ENCODE measurements around the gene LFNG.

LFNG gene

DNA sequence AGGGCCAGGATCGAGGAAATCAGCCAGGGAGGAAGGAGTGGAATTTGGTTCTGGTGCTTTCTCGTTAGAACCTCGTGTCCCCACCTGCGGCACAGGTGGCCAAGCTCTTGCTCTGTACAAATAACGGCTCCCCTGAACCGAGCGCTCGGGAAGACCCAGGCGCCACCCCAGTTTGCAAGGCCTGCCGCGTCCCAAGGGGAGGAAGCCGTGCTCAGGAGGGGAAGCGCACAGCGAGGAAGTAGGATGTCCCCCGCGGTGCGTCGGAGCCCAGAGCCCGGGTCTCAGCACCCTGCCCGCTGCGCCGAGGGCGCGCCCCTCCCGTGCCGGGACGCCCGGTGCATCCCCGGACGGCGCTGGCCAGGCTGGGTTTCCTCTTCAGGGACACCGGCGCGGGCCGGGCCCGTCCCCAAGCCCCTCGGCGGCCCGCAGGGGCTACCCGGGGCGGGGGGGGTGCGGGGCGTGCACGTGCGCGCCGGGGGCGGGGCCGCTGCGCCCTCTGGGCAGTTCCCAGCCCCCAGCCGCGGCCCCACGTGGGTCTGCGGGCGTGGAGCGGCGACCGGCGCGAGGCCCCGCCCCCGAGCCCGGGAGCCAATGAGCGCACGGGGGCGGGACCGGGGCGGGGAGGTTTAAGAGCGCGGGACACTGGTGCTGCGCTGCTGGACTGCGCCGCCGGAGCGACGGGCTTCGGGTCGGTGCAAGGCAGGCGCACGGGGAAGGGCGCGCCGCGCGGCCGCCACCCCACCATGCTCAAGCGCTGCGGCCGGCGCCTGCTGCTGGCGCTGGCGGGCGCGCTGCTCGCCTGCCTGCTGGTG is at the start of gene LFNG:
Gene LFNG (plus strand): TSS at position 656 of the 812 bp plus-strand sequence. CDS start 88 bp downstream, at position 744.
- Mint-ChIP-seq H3K9me3 (no peaks in the 10 kb centered on the region), H3K27ac (peak within 1 kb of the TSS; percentile 86), H3K36me3 (peaks cover 10% of the 10 kb centered on the region), H3K4me3 (peak within 1 kb of the TSS; percentile 100), H3K27me3 (no peaks in the 10 kb centered on the region), H3K4me1 (peaks cover 50% of the 10 kb centered on the region)
- ATAC-seq: peak; percentile 89

DNA sequence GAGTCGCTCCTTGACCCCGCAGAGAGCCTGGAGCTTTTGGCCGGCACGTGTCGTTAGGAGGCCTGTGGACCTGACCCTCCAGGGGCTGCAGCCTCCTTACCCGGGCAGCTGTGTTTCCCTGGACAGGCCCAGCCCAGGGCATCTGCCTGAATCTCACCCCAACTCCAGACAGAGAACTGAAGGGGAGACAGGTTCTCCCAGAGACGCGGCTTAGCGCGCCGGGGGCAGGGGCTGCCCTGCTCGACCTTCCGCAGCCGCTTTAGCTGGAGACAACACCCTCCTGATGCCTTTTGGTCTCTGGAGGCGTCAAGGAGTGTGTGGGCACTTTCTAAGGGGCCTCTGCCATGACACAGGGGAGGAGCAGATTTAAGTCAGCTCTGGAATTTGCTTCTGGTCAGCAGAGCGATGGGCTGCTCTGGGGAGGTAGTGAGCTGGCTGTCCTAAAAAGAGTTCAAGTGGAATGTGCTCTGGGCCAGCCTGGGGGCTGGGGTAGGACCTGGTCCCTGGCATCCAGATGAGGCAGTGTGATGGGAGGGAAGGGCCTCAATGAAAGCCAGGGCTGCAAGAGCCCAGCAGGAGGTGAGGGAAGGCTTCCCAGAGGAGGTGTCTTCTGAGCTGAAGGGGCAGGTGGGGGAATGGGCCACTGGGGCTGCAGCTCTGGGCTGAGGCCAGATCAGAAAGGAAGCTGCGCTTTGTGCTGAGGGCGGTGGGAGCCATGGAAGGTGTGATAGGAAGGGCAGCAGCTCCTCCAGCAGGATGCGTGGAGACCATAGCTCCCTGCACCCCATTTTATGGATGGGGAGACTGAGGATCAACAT is 49.2 kb upstream of the LFNG start:
- H3K4me3 Mint-ChIP-seq: no peak overlapping the region
- H3K27ac Mint-ChIP-seq: no peak overlapping the region
- ATAC-seq: no peak
- no peaks in the 10 kb centered on the region for H3K9me3 Mint-ChIP-seq
- no peaks in the 10 kb centered on the region for H3K36me3 Mint-ChIP-seq
- peaks cover 29% of the 10 kb centered on the region for H3K27me3 Mint-ChIP-seq
- H3K4me1 Mint-ChIP-seq: peaks cover 6% of the 10 kb centered on the region

GRCh38 chr7:2471022-2471329 is 48.6 kb upstream of the LFNG start:
- ATAC-seq: no peak
- Mint-ChIP-seq H3K36me3 (no peaks in the 10 kb centered on the region), H3K27ac (no peak overlapping the region), H3K4me1 (peaks cover 6% of the 10 kb centered on the region), H3K4me3 (no peak overlapping the region), H3K9me3 (no peaks in the 10 kb centered on the region), H3K27me3 (peaks cover 29% of the 10 kb centered on the region)

GRCh38 chr7:2471396-2471795 is 48.2 kb upstream of the LFNG start:
- Mint-ChIP-seq H3K9me3 (no peaks in the 10 kb centered on the region), H3K4me1 (peaks cover 6% of the 10 kb centered on the region), H3K27ac (no peak overlapping the region), H3K4me3 (no peak overlapping the region), H3K36me3 (no peaks in the 10 kb centered on the region), H3K27me3 (peaks cover 32% of the 10 kb centered on the region)
- ATAC-seq: no peak

- Mint-ChIP-seq H3K9me3 (no peaks in the 10 kb centered on the region), H3K27me3 (peaks cover 38% of the 10 kb centered on the region), H3K4me3 (no peak overlapping the region), H3K36me3 (no peaks in the 10 kb centered on the region), H3K4me1 (peaks cover 15% of the 10 kb centered on the region), H3K27ac (no peak overlapping the region)
- ATAC-seq: no peak
These were observed 46.8 kb upstream of the LFNG start for GRCh38 chr7:2472739-2473138.

GRCh38 chr7:2473496-2474180 is 45.9 kb upstream of the LFNG start:
- no peak for ATAC-seq
- peaks cover 36% of the 10 kb centered on the region for H3K27me3 Mint-ChIP-seq
- H3K4me3 Mint-ChIP-seq: no peak overlapping the region
- H3K27ac Mint-ChIP-seq: no peak overlapping the region
- peaks cover 23% of the 10 kb centered on the region for H3K4me1 Mint-ChIP-seq
- H3K36me3 Mint-ChIP-seq: no peaks in the 10 kb centered on the region
- no peaks in the 10 kb centered on the region for H3K9me3 Mint-ChIP-seq

DNA sequence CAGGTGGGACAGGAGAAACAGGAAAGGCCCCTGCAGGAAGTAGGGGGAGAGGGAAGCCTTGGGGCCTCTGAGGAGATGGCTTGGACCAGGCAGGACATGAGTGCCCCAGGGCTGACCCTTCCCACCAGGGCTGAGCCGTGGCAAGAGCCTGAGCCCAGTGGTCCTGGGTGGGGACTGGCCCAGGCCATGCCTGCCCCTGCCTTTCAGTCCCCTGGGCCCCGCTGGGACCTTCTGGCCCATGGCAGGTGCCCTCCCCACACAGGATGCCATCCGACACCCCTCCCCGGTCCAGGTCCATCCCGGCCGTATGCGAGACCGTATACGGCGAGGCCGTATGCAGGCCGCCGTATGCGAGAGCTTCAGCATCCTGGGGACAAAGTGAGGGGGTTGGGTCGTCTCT is 45.4 kb upstream of the LFNG start:
- ATAC-seq: no peak
- no peaks in the 10 kb centered on the region for H3K36me3 Mint-ChIP-seq
- no peak overlapping the region for H3K27ac Mint-ChIP-seq
- peaks cover 17% of the 10 kb centered on the region for H3K4me1 Mint-ChIP-seq
- H3K4me3 Mint-ChIP-seq: no peak overlapping the region
- H3K27me3 Mint-ChIP-seq: peaks cover 31% of the 10 kb centered on the region
- H3K9me3 Mint-ChIP-seq: no peaks in the 10 kb centered on the region

- Mint-ChIP-seq H3K9me3 (no peaks in the 10 kb centered on the region), H3K27me3 (peaks cover 22% of the 10 kb centered on the region), H3K4me3 (no peak overlapping the region), H3K27ac (no peak overlapping the region), H3K36me3 (no peaks in the 10 kb centered on the region), H3K4me1 (peaks cover 17% of the 10 kb centered on the region)
- ATAC-seq: no peak
These were observed 44.5 kb upstream of the LFNG start for GRCh38 chr7:2474813-2475677.

DNA sequence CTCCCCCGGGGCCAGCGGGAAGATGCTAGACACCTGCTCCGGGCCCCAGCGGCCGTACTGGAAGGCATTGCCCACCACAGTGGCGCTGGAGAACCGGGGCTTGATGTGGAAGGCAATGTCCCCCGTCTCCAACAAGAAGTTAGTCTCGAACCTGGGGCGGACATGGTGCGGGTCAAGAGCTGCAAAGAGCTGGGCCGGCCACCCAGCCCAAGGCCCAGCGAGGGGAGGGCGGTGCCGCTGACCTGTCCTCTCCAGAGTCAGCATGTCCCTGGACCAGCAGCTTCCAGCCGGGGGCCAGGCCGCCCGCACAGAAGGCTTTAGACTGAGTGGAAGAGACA is 43.9 kb upstream of the LFNG start:
- Mint-ChIP-seq H3K27me3 (peaks cover 16% of the 10 kb centered on the region), H3K27ac (no peak overlapping the region), H3K4me1 (peaks cover 17% of the 10 kb centered on the region), H3K36me3 (no peaks in the 10 kb centered on the region), H3K9me3 (no peaks in the 10 kb centered on the region), H3K4me3 (no peak overlapping the region)
- ATAC-seq: no peak

- Mint-ChIP-seq H3K36me3 (no peaks in the 10 kb centered on the region), H3K27me3 (peaks cover 10% of the 10 kb centered on the region), H3K4me1 (peaks cover 17% of the 10 kb centered on the region), H3K4me3 (no peak within 1 kb of the TSS), H3K27ac (peak within 1 kb of the TSS; percentile 33), H3K9me3 (no peaks in the 10 kb centered on the region)
- peak; percentile 18 for ATAC-seq
These were observed 43.3 kb upstream of the LFNG start, which contains the start of gene GRIFIN for GRCh38 chr7:2476298-2476697. Gene GRIFIN (minus strand): TSS chr7:2476398. CDS start chr7:2476383, 15 bp downstream.

- Mint-ChIP-seq H3K36me3 (no peaks in the 10 kb centered on the region), H3K9me3 (no peaks in the 10 kb centered on the region), H3K27me3 (peaks cover 8% of the 10 kb centered on the region), H3K4me1 (peaks cover 17% of the 10 kb centered on the region), H3K4me3 (no peak overlapping the region), H3K27ac (peak overlapping the region; percentile 33)
- no peak for ATAC-seq
These were observed 42.7 kb upstream of the LFNG start for GRCh38 chr7:2476776-2477446.

DNA sequence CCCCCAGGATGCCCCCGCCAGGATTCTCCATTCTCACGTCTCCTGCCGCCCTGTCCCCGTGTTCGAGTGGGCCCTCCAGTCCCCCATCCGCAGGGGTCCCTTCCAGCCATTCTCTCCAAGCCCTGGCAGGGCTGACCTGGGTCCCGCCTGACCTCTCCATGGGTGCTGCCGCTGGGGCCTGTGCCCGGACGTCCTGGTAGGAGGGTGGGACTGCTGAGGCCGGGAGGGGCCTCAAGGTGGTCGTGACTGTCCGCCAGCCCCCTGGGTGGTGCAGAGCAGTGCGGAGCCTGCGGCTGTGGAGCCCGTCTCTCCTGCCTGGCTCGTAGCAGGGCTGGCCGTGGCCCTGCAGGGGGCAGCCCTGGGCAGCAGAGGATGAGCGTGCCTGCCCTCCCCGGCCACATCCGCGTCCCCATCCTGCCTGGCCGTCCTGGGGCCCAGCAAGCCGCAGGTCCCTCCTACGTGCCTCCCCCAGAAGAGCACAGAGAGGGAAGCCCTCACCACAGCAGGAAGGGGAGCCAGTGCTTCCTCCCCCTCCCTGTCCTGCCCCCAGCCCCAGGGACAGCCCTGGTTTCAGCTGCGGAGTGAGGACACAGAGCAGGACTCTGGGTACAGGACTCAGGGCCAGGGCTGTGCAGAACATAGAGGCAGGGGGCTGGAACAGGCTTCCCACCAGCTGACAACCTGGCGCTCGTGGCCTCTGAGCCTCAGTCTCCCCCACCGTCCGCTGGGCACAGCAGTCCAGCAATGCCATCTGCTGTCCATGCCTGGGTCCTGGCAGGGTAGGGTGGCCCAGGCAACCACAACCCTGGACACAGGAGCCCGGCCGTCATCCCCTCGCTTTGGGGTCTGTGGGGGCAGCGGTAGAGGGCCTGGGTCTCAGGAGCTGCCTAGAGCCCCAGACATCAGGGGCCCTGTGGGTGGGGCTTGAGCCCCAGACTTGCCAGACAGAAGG is 41.9 kb upstream of the LFNG start:
- Mint-ChIP-seq H3K27ac (peak overlapping the region; percentile 33), H3K4me3 (no peak overlapping the region), H3K36me3 (no peaks in the 10 kb centered on the region), H3K4me1 (peaks cover 17% of the 10 kb centered on the region), H3K9me3 (no peaks in the 10 kb centered on the region), H3K27me3 (peaks cover 8% of the 10 kb centered on the region)
- ATAC-seq: peak; percentile 89

- no peak for ATAC-seq
- H3K4me3 Mint-ChIP-seq: no peak overlapping the region
- peaks cover 8% of the 10 kb centered on the region for H3K27me3 Mint-ChIP-seq
- H3K27ac Mint-ChIP-seq: peak overlapping the region; percentile 22
- H3K4me1 Mint-ChIP-seq: peaks cover 17% of the 10 kb centered on the region
- H3K9me3 Mint-ChIP-seq: peaks cover 4% of the 10 kb centered on the region
- no peaks in the 10 kb centered on the region for H3K36me3 Mint-ChIP-seq
These were observed 41.2 kb upstream of the LFNG start for GRCh38 chr7:2478399-2478785.

All from stimulated activated memory B cell treated with anti-CD40 and anti-IgM and Interleukin-4, amounts not matched to agents 10 μg/mL and 1 μg/mL and 100 μg/mL, for 72 hours (primary cell).